SH-SY5Y (cell line): Measurements from ENCODE around the gene LPAR1.

Experiments used
- GATA2 ChIP-seq: IDR thresholded peaks from 2 replicates; pipeline ENCODE4 v1.6.1; 2011; ENCODE audit warnings: mild to moderate bottlenecking, low read depth, low read length
- GATA3 ChIP-seq: IDR thresholded peaks from 2 replicates; pipeline ENCODE4 v1.6.1; 2011; ENCODE audit warnings: low read depth, mild to moderate bottlenecking, low read length, moderate library complexity

- TF ChIP-seq GATA3 (no peak), GATA2 (no peak)
Observed at GRCh38 chr9:110871736-110872135, 166.5 kb downstream of the LPAR1 start.
